Measurements from ENCODE around the gene SPINT3.
A peak's percentile ranks its signal among the peaks of the same experiment; 100 is the strongest.

Gene SPINT3

GRCh38 chr20:45515147-45515913 is at the start of gene SPINT3:
SPINT3 (minus strand) TSS chr20:45515622; CDS start chr20:45515608, 14 bp downstream.
- DNase-seq (ENCODE audit: low read depth, low spot score), result no peak
- no peak within 1 kb of the TSS for H3K27ac ChIP-seq

- no peak for DNase-seq (ENCODE audit: low read depth, low spot score)
- H3K27ac ChIP-seq, result no peak overlapping the region
Observed at GRCh38 chr20:45564760-45565276, 49.4 kb upstream of the SPINT3 start.

GRCh38 chr20:45555198-45555597 is 39.8 kb upstream of the SPINT3 start:
- no peak overlapping the region for H3K27ac ChIP-seq
- no peak for DNase-seq (ENCODE audit: low read depth, low spot score)

GRCh38 chr20:45552456-45552855 is 37.0 kb upstream of the SPINT3 start:
- no peak overlapping the region for H3K27ac ChIP-seq
- no peak for DNase-seq (ENCODE audit: low read depth, low spot score)

GRCh38 chr20:45550765-45551164 is 35.3 kb upstream of the SPINT3 start:
- no peak overlapping the region for H3K27ac ChIP-seq
- no peak for DNase-seq (ENCODE audit: low read depth, low spot score)

- DNase-seq (ENCODE audit: low read depth, low spot score), result no peak
- H3K27ac ChIP-seq, result no peak overlapping the region
Observed at GRCh38 chr20:45548410-45548809, 33.0 kb upstream of the SPINT3 start.

GRCh38 chr20:45547206-45547770 is 31.9 kb upstream of the SPINT3 start, which contains the start of gene EPPIN:
EPPIN (minus strand) TSS chr20:45547401; CDS start chr20:45547357, 44 bp downstream.
- no peak within 1 kb of the TSS for H3K27ac ChIP-seq
- DNase-seq (ENCODE audit: low read depth, low spot score), result no peak

GRCh38 chr20:45545754-45546453 is 30.5 kb upstream of the SPINT3 start:
- no peak for DNase-seq (ENCODE audit: low read depth, low spot score)

GRCh38 chr20:45545351-45545750 is 29.9 kb upstream of the SPINT3 start:
- no peak overlapping the region for H3K27ac ChIP-seq

More at GRCh38 chr20:45545754-45546453, 30.5 kb upstream of the SPINT3 start:
- H3K27ac ChIP-seq, result no peak overlapping the region

GRCh38 chr20:45539382-45539781 is 24.0 kb upstream of the SPINT3 start, which contains the start of gene WFDC6:
WFDC6 (minus strand) TSS chr20:45539482; CDS start chr20:45539407, 75 bp downstream.
- no peak for DNase-seq (ENCODE audit: low read depth, low spot score)
- no peak within 1 kb of the TSS for H3K27ac ChIP-seq

More at GRCh38 chr20:45545351-45545750, 29.9 kb upstream of the SPINT3 start:
- no peak for DNase-seq (ENCODE audit: low read depth, low spot score)

GRCh38 chr20:45538209-45538799 is 22.9 kb upstream of the SPINT3 start:
- DNase-seq (ENCODE audit: low read depth, low spot score), result peak; percentile 70
- no peak overlapping the region for H3K27ac ChIP-seq

GRCh38 chr20:45527294-45527693 is 11.9 kb upstream of the SPINT3 start:
- no peak overlapping the region for H3K27ac ChIP-seq
- no peak for DNase-seq (ENCODE audit: low read depth, low spot score)

GRCh38 chr20:45523821-45524220 is 8.4 kb upstream of the SPINT3 start:
- DNase-seq (ENCODE audit: low read depth, low spot score), result no peak
- H3K27ac ChIP-seq, result no peak overlapping the region

- peak; percentile 71 for DNase-seq (ENCODE audit: low read depth, low spot score)
- peak overlapping the region; percentile 38 for H3K27ac ChIP-seq
Observed at GRCh38 chr20:45518282-45518681, 2.9 kb upstream of the SPINT3 start.

GRCh38 chr20:45510242-45510862 is 5.1 kb downstream of the SPINT3 start:
- DNase-seq (ENCODE audit: low read depth, low spot score), result no peak

GRCh38 chr20:45509091-45509490 is 6.3 kb downstream of the SPINT3 start:
- DNase-seq (ENCODE audit: low read depth, low spot score), result no peak
- H3K27ac ChIP-seq, result no peak overlapping the region

More at GRCh38 chr20:45510242-45510862, 5.1 kb downstream of the SPINT3 start:
- no peak overlapping the region for H3K27ac ChIP-seq

GRCh38 chr20:45508068-45508886 is 7.1 kb downstream of the SPINT3 start:
- DNase-seq (ENCODE audit: low read depth, low spot score), result no peak
- peak overlapping the region; percentile 59 for H3K27ac ChIP-seq

- DNase-seq (ENCODE audit: low read depth, low spot score), result peak; percentile 74
- peak overlapping the region; percentile 59 for H3K27ac ChIP-seq
Observed at GRCh38 chr20:45507011-45507820, 8.2 kb downstream of the SPINT3 start.
